T-cell (primary cell): Measurements from ENCODE around the gene SLC27A1. TPM values are rescaled to one million over a fixed set of nuclear protein-coding genes. Genes with fewer than 3 reads are reported as not detected.
"Not testable (repeated sequence)": the region's sequence is repeated elsewhere in the genome, so short reads cannot be mapped to it uniquely, and the experiment has no call there.

Experiments used
- ATAC-seq, 4 experiments: fragments of 200-7000 bp in 3 of 4; fragments of 150-1000 bp in 1 of 4; cut with Tn5 transposase; replicated peaks in 1 of 4; 1 replicate in 3 of 4; 2 replicates in 1 of 4; pipeline ENCODE4 v1.10.0; 2021; ENCODE audit warnings: moderate library complexity in 3 of 4, mild to moderate bottlenecking in 2 of 4, moderate number of reproducible peaks in 1 of 4
- CTCF ChIA-PET, 2 donors: fragments of 300-600 bp; sonication (Branson Sonifier 250); formaldehyde crosslinking; loops; one replicate each; lab custom pipeline; 2022; ENCODE audit warnings: antibody characterized with exemption in 2 of 2; lab: Charles Lee
- POLR2A ChIA-PET, 2 donors: fragments of 300-600 bp; sonication (Branson Sonifier 250); formaldehyde crosslinking; loops; one replicate each; lab custom pipeline; 2022; ENCODE audit warnings: antibody characterized with exemption in 2 of 2; lab: Charles Lee
- DNase-seq, 35 experiments: peaks; one replicate each; pipeline versions ENCODE4 v3.0.0 to v3.0.0-alpha.2; 2013 to 2023
- H3K27ac ChIP-seq: one replicate; pipeline ENCODE4 v1.5.1; 2013; ENCODE audit warnings: low read length
- H3K27me3 ChIP-seq, 2 experiments: replicated peaks in 1 of 2; 1 replicate in 1 of 2; 2 replicates in 1 of 2; pipeline versions ENCODE4 v1.6.1 to v1.7.0; 2013; ENCODE audit warnings: low read length in 1 of 2, mixed read lengths in 1 of 2; ENCODE audit not compliant: control insufficient read depth in 2 of 2, insufficient read depth in 2 of 2; ENCODE audit errors: extremely low read depth in 1 of 2
- H3K36me3 ChIP-seq, 2 donors: 1 replicate in 1 of 2; 2 replicates in 1 of 2; pipeline versions ENCODE4 v1.6.1 to v1.7.0; 2013; ENCODE audit warnings: low read length in 1 of 2; ENCODE audit not compliant: control insufficient read depth in 2 of 2, insufficient read depth in 1 of 2; ENCODE audit errors: extremely low read depth in 1 of 2
- H3K4me1 ChIP-seq, 2 experiments: 1 replicate in 1 of 2; 2 replicates in 1 of 2; pipeline versions ENCODE4 v1.6.1 to v1.7.0; 2013; ENCODE audit warnings: low read length in 2 of 2, mixed read lengths in 1 of 2; ENCODE audit not compliant: insufficient read depth in 2 of 2, control insufficient read depth in 1 of 2; ENCODE audit errors: extremely low read depth in 1 of 2
- H3K4me3 ChIP-seq, 2 donors: 1 replicate in 1 of 2; 2 replicates in 1 of 2; pipeline versions ENCODE4 v1.5.1 to v1.7.0; 2013; ENCODE audit warnings: mild to moderate bottlenecking in 2 of 2, low read length in 1 of 2, moderate library complexity in 1 of 2; ENCODE audit not compliant: control insufficient read depth in 1 of 2; ENCODE audit errors: extremely low read depth in 1 of 2
- H3K9me3 ChIP-seq: 2 replicates; pipeline ENCODE4 v1.7.0; 2013
- H3K27ac Mint-ChIP-seq, 2 donors: one replicate each; pipeline ENCODE4 v1.8.0; 2020 to 2021; ENCODE audit warnings: mild to moderate bottlenecking in 2 of 2, mixed read lengths in 2 of 2
- H3K27me3 Mint-ChIP-seq, 2 donors: one replicate each; pipeline ENCODE4 v1.8.0; 2021 to 2022; ENCODE audit warnings: mixed read lengths in 2 of 2
- H3K36me3 Mint-ChIP-seq: one replicate; pipeline ENCODE4 v1.8.0; 2021; ENCODE audit warnings: mixed read lengths
- H3K4me1 Mint-ChIP-seq, 3 donors: one replicate each; pipeline ENCODE4 v1.8.0; 2020 to 2022; ENCODE audit warnings: mixed read lengths in 3 of 3, mild to moderate bottlenecking in 1 of 3
- H3K4me3 Mint-ChIP-seq, 3 donors: one replicate each; pipeline ENCODE4 v1.8.0; 2020 to 2022; ENCODE audit warnings: mild to moderate bottlenecking in 3 of 3, mixed read lengths in 3 of 3, moderate library complexity in 3 of 3
- H3K9me3 Mint-ChIP-seq, 3 donors: one replicate each; pipeline ENCODE4 v1.8.0; 2020 to 2022; ENCODE audit warnings: mixed read lengths in 3 of 3
- WGBS: methylation state at CpG from one replicate; pipeline ENCODE4 v1.1.5; 2013; ENCODE audit warnings: missing lambda C conversion rate; ENCODE audit not compliant: insufficient coverage; 5-methylcytosine and 5-hydroxymethylcytosine counted together
- total RNA-seq, 35 experiments: library from RNA in 6 of 35; stranded (reverse) in 6 of 35; fragments of 120-200 nt in 1 of 35; gene quantifications; one replicate each; pipeline versions ENCODE4 v1.2.1 to v1.2.4 and lab custom pipeline; 2013 to 2026

The SLC27A1 gene
- total RNA-seq, 5 donors from 2014 or later (not counting 1 experiment from before 2014, with no cell fraction given) = 5.9 to 13.3 (median 10.5) TPM

DNA sequence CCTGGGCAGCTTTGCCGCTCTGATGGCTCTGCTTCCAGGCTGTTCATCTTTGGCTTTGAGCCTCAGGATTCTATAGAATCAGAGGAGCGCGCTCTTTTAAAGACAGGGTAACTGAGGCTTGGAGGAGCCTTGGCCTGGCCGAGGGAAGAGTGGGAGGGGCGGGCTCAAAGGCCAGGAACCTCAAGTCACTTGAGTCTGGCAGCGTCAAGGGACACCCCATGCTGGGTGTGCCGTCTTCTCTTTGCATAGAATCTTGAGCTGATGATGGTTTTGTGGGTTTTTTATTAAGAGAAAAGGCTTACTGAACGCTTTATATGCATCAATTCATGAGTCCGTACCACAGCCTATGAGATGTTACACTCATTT is 42.2 kb downstream of the SLC27A1 start:
- Histone ChIP-seq H3K9me3 (no peaks in the 10 kb centered on the region), H3K36me3 (peaks cover 5 to 9% of the 10 kb centered on the region in 2 donors), H3K27ac (peak overlapping the region; percentile 79), H3K4me1 (peaks cover 2 to 30% of the 10 kb centered on the region in 2 experiments), H3K27me3 (no peaks in the 10 kb centered on the region), H3K4me3 (peak overlapping the region; percentile 79 to 82)
- Mint-ChIP-seq H3K9me3 (no peaks in the 10 kb centered on the region), H3K27me3 (no peaks in the 10 kb centered on the region), H3K27ac (peak overlapping the region; percentile 89 to 90), H3K36me3 (peaks cover 15% of the 10 kb centered on the region), H3K4me1 (peaks cover 32 to 48% (median 35%) of the 10 kb centered on the region in 3 donors), H3K4me3 (peak overlapping the region; percentile 98 to 99 (median 99))
- no peak for DNase-seq
- WGBS = 22% methylated on average over 6 of the region's 9 CpGs
- CTCF ChIA-PET = interaction anchor here in 1 of 2 donors (0.6 kb wide), 1 partner anchor 765 kb away, joined by 5 read pairs; no protein-coding TSS in a partner anchor
- POLR2A ChIA-PET = interaction anchor here in 1 of 2 donors (0.6 kb wide), 1 partner anchor 275 kb away, joined by 4 read pairs; no protein-coding TSS in a partner anchor
- ATAC-seq = no peak

- H3K9me3 Mint-ChIP-seq = no peaks in the 10 kb centered on the region
- peaks cover 19 to 28% (median 22%) of the 10 kb centered on the region in 3 donors for H3K4me1 Mint-ChIP-seq
- H3K27ac Mint-ChIP-seq = peak overlapping the region in 1 of 2 donors; percentile 39
- POLR2A ChIA-PET = no interaction called here
- WGBS = 92% methylated on average over 13 of the region's 15 CpGs
- Histone ChIP-seq H3K27me3 (no peaks in the 10 kb centered on the region), H3K27ac (no peak overlapping the region), H3K4me3 (no peak overlapping the region), H3K36me3 (peaks cover 10 to 12% of the 10 kb centered on the region in 2 donors), H3K9me3 (no peaks in the 10 kb centered on the region), H3K4me1 (peaks cover 2 to 24% of the 10 kb centered on the region in 2 experiments)
- peaks cover 18% of the 10 kb centered on the region for H3K36me3 Mint-ChIP-seq
- no peaks in the 10 kb centered on the region for H3K27me3 Mint-ChIP-seq
- H3K4me3 Mint-ChIP-seq = no peak overlapping the region
- CTCF ChIA-PET = no interaction called here
- DNase-seq = no peak
- no peak for ATAC-seq
Measured at GRCh38 chr19:17515408-17516149, 45.3 kb downstream of the SLC27A1 start.

GRCh38 chr19:17517898-17518297 is 47.6 kb downstream of the SLC27A1 start:
- no peak overlapping the region for H3K27ac Mint-ChIP-seq

GRCh38 chr19:17518654-17519053 is 48.3 kb downstream of the SLC27A1 start:
- H3K27me3 Mint-ChIP-seq, ATAC-seq, CTCF ChIA-PET, H3K27ac Mint-ChIP-seq, POLR2A ChIA-PET, H3K27me3 ChIP-seq, H3K27ac ChIP-seq, DNase-seq, H3K4me3 ChIP-seq, H3K9me3 Mint-ChIP-seq, H3K9me3 ChIP-seq, H3K4me3 Mint-ChIP-seq: not testable (repeated sequence)
- peaks cover 15% of the 10 kb centered on the region for H3K36me3 Mint-ChIP-seq
- WGBS = no CpG with 5 or more reads among the region's 8 CpGs
- Histone ChIP-seq H3K4me1 (peaks cover 6 to 16% of the 10 kb centered on the region in 2 experiments), H3K36me3 (peaks cover 10 to 12% of the 10 kb centered on the region in 2 donors)
- peaks cover 17 to 22% (median 21%) of the 10 kb centered on the region in 3 donors for H3K4me1 Mint-ChIP-seq

More at GRCh38 chr19:17517898-17518297, 47.6 kb downstream of the SLC27A1 start:
- peaks cover 10 to 12% of the 10 kb centered on the region in 2 donors for H3K36me3 ChIP-seq
- POLR2A ChIA-PET = no interaction called here
- H3K9me3 Mint-ChIP-seq = no peaks in the 10 kb centered on the region
- H3K27me3 ChIP-seq = no peaks in the 10 kb centered on the region
- no peak overlapping the region for H3K4me3 Mint-ChIP-seq
- peaks cover 15% of the 10 kb centered on the region for H3K36me3 Mint-ChIP-seq
- no peak overlapping the region for H3K4me3 ChIP-seq
- ATAC-seq (no peak), DNase-seq (no peak)
- no peaks in the 10 kb centered on the region for H3K9me3 ChIP-seq
- H3K4me1 ChIP-seq = peaks cover 0 to 13% of the 10 kb centered on the region in 2 experiments
- H3K27me3 Mint-ChIP-seq = no peaks in the 10 kb centered on the region
- CTCF ChIA-PET = interaction anchor here in 1 of 2 donors (0.7 kb wide), 1 partner anchor 187 kb away, joined by 4 read pairs; no protein-coding TSS in a partner anchor
- WGBS = no CpG with 5 or more reads among the region's 1 CpG
- peaks cover 13 to 21% (median 17%) of the 10 kb centered on the region in 3 donors for H3K4me1 Mint-ChIP-seq
- no peak overlapping the region for H3K27ac ChIP-seq

DNA sequence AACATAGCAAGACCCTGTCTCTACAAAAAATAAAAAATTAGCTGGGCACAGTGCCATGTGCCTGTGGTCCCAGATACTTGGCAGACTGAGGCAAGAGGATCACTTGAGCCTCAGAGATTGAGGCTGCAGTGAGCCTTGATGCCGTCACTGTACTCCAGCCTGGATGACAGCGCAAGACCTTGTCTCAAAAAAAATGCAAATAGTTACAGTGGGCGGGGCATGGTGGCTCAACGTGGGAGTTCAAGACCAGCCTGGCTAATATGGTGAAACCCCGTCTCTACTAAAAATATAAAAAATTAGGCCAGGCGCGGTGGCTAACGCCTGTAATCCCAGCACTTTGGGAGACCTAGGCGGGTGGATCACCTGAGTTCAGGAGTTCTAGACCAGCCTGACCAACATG is 49.6 kb downstream of the SLC27A1 start:
- WGBS = 94% methylated on average over 4 of the region's 9 CpGs
- no peak overlapping the region for H3K4me3 ChIP-seq
- no peaks in the 10 kb centered on the region for H3K9me3 Mint-ChIP-seq
- H3K4me3 Mint-ChIP-seq = no peak overlapping the region
- ChIA-PET CTCF (interaction anchor here in 1 of 2 donors (0.6 kb wide), 1 partner anchor 90 kb away, joined by 3 read pairs; no protein-coding TSS in a partner anchor), POLR2A (no interaction called here)
- no peaks in the 10 kb centered on the region for H3K27me3 Mint-ChIP-seq
- no peak overlapping the region for H3K27ac ChIP-seq
- ATAC-seq (no peak), DNase-seq (no peak)
- H3K36me3 Mint-ChIP-seq = peaks cover 15% of the 10 kb centered on the region
- H3K36me3 ChIP-seq = peaks cover 10 to 12% of the 10 kb centered on the region in 2 donors
- no peaks in the 10 kb centered on the region for H3K9me3 ChIP-seq
- H3K4me1 Mint-ChIP-seq = peaks cover 20 to 27% (median 26%) of the 10 kb centered on the region in 3 donors
- H3K27me3 ChIP-seq = no peaks in the 10 kb centered on the region
- peak overlapping the region; percentile 39 to 67 for H3K27ac Mint-ChIP-seq
- peaks cover 8 to 21% of the 10 kb centered on the region in 2 experiments for H3K4me1 ChIP-seq

DNA sequence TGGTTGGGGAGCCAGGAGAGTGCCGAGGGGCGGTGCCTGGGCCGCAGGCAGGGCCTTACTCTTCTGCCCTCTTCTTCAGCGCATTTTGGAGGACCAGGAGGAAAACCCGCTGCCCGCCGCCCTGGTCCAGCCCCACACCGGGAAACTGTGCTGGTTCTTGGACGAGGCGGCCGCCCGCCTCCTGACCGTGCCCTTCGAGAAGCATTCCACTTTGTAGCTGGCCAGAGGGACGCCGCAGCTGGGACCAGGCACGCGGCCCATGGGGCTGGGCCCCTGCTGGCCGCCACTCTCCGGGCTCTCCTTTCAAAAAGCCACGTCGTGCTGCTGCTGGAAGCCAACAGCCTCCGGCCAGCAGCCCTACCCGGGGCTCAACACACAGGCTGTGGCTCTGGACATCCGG is 50.5 kb downstream of the SLC27A1 start:
- H3K4me3 ChIP-seq = no peak overlapping the region
- H3K4me1 ChIP-seq = peaks cover 8 to 21% of the 10 kb centered on the region in 2 experiments
- Mint-ChIP-seq H3K27ac (no peak overlapping the region), H3K4me1 (peaks cover 20 to 33% (median 28%) of the 10 kb centered on the region in 3 donors), H3K27me3 (no peaks in the 10 kb centered on the region), H3K4me3 (no peak overlapping the region), H3K9me3 (no peaks in the 10 kb centered on the region), H3K36me3 (peaks cover 15% of the 10 kb centered on the region)
- H3K36me3 ChIP-seq = peaks cover 10 to 12% of the 10 kb centered on the region in 2 donors
- WGBS = 97% methylated on average over 24 of the region's 25 CpGs
- ChIA-PET POLR2A (no interaction called here), CTCF (interaction anchor here in 1 of 2 donors (0.6 kb wide), 1 partner anchor 518 kb away, joined by 4 read pairs; no protein-coding TSS in a partner anchor)
- ATAC-seq = no peak
- DNase-seq = no peak
- H3K9me3 ChIP-seq = no peaks in the 10 kb centered on the region
- no peak overlapping the region for H3K27ac ChIP-seq
- H3K27me3 ChIP-seq = no peaks in the 10 kb centered on the region
